GM19397 (cell line): ENCODE results near the gene KIRREL3.

Experiments
- ATAC-seq: cut with Tn5 transposase; IDR thresholded peaks from one replicate; pipeline ENCODE4 v1.9.1; 2021; ENCODE audit warnings: mild to moderate bottlenecking, moderate library complexity; ENCODE audit not compliant: unreplicated experiment

The KIRREL3 gene

GRCh38 chr11:126498281-126498680 lies 502.3 kb downstream of the KIRREL3 start:
- no peak for ATAC-seq

DNA sequence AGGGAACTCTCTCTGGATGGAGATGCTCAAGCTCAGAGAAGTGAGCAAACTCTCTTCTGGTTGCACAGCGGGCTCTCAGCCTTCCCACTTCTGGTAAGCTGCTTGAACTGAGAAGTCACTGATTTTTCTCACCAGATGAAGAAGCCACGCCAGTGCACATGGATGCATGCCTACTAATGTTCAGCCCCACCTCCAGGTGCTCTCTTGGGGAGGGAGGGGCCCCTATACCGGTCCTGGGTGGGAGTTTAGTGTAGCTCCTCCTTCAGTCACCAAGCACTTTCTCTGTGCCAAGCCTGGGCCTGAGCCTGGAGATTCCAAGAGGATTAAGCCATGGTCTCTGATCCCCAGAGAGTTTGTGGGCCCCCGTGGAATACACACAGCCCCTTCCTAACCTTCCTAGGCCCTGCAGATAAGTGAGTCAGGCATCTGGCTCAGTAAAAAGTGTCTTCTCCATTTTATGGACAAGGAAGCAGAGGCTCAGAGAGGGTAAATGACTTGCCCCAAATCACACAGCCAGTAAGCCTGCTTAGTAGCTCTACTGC lies 502.9 kb downstream of the KIRREL3 start:
- ATAC-seq = no peak

- ATAC-seq = no peak
Observed at GRCh38 chr11:126496576-126497337, 503.8 kb downstream of the KIRREL3 start.

- ATAC-seq = no peak
Observed at GRCh38 chr11:126495281-126496220, 505.0 kb downstream of the KIRREL3 start.

DNA sequence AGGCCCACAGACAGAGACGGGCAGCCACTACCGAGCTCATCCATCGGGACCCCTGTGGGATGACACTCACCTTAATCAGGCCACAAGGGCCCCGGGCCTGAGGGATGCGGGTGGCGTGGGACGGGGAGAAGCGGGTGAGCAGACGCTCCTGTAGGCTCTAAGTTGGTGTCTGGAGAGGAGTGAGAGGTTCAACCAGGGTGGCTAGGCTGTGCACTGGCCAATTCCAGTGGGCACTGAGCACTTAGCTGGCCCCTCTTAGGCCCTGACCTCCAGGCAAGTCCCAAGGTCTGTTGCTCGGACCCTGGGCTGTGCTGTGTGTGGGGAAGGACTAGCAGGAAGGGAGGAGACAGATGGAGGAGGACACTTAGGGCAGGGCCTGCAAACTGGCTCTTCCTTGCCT lies 505.7 kb downstream of the KIRREL3 start:
- no peak for ATAC-seq

DNA sequence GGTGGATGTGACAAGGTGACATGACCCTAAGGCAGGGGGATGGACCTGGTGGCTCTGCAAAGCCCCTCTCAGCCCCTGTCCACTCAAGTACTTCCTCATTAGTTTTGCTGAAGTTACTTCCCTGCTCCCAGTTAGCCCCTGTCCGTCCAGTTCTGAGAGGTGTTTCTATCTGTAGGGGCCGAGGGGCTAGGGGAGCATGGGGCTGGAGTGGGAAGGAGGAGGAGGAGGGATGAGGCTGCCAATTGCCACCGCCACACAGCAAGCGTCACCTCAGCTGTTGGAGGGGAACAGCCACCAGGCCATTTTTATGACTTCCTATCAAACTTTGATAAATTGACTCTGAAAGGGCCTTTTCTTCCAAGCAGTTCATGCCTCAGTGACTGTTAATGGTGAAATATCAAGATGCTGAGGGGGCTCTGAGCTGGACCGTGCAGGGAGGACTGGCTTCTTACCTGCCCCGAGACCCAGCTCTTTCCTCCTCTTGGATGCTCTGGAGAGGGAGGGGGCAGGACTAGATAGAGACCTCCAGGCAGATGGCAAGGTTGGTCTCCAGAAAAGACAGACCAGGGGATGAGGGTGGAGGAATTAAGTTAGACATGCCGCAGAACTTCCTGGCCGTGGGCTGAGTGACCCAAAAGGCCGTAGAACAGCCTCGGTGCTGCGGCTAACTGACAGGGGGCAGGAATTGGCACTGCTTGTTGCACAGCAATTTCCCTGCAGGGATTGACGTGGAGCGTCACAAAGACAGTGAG lies 508.1 kb downstream of the KIRREL3 start:
- no peak for ATAC-seq

DNA sequence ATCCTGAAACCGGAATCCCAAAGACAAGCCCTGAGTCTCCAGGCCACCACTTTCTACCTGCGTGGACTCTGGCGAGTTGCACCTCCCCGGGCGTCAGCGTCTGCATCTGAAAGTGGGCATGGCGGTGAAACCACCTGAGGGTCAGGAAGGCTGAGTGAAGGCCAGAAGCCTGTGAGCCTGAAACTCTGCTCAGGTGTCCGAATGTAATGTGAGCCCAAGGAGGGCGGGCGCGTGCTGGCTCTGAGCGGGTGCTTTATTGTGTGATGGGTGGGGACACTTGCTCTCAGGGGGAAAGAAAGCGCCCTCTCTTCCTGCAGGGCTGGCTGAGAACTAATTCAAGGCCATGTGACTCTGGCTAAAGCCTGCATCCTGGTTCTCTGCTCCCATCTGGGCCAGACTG lies 509.5 kb downstream of the KIRREL3 start:
- no peak for ATAC-seq

DNA sequence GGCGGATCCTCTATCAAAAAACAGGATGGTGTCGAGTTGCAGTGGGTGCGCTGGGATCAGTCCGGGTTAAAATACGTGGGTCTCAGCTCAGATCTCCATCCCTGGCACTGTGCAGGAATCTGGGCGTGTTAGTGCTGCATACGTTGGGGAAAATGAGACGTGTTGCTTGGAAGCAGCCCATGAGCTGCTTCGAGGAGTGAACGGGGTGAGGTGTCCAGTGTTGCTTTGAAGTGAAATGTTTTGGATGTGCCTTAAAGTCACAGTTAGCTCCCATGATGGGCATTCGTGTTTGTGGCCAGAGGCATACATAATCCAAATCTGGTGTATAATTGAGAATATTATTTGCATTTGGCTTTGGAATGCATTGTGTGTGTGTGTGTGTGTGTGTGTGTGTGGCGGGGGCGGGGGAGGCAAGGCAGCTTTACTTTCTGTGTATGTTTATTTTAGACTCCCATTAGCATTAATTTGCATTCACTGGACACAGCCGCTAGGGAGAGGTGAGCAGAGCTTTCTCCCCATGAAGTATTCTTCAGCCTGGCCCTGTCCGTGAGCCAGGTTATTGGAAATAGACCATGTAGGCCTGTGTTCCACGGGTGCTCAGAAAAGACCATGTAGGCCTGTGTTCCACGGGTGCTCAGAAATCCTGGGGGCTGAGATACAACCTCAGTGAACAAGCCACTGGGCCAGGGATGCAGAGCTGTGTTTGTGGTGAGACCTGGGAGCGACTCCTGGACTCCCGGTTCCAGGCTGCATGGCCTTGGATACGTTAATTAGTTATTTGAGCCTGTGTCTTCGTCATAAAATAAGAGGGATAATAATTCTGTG lies 510.5 kb downstream of the KIRREL3 start:
- no peak for ATAC-seq

GRCh38 chr11:126488591-126489370 lies 511.8 kb downstream of the KIRREL3 start:
- no peak for ATAC-seq

- no peak for ATAC-seq
Observed at GRCh38 chr11:126487711-126488110, 512.9 kb downstream of the KIRREL3 start.

DNA sequence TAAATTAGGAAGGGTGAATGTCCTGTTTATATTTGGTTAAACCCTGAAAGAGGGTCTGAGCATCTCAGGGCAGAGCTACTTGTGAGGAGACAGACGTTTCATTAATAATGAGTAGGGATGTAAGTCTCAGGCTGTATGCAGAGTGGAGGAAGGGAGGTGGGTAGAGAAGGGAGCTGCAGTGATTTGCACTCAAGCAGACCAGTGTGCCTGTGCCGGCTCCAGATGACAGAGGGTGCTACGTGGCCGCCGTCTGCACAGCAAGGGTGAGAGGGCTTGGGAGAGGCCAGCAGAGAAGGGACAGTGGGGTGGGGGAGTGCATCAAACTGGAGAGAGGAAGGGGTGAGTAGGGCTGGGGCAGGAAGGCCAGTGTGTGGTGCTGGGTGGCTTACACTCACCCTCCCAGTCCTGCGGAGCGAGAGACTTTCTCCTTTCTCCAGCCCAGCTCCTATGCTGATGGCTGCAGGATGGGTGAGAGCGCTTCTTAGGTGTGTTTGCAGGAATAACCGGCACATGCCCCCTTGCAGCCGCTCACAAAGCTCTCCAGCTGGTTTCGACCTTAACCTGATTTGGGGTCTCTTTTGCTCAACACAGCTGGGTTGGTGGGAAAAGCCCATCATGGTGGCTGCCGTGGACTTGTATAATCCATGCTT lies 514.5 kb downstream of the KIRREL3 start:
- no peak for ATAC-seq

DNA sequence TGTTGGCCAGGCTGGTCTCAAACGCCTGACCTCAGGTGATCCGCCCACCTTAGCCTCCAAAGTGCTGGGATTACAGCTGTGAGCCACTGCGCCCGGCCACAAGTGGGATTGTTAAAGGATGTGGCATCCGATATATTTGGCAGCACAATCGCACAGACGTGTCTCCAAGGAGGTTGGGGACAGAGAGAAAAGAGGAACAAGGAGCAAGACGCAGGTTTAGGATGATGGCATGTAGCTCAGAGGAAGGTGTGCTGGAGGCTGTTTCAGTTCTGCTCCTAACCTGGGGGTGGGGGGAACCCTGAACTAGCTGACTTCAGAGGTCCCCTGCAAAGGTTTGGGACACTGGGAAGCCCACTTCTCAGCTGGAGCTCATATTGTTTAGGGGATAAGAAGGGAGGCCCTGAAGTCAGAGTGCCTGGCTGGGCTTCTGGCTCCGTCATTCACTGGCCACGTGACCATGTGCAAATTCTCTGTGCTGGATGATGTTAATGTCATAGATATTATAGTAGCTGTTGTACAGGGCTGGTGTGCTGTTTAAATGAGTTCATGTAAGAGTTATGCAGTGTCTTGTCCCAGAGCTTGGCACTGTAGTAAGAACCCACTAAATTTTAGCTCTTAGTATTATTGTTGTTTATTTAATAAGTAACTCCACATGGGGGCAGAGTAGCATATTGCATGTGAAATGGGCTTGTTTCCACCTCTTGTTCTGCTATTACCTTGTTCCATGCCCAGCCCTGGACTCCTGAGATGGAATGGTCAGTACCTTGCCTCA lies 515.4 kb downstream of the KIRREL3 start:
- ATAC-seq = no peak

GRCh38 chr11:126484266-126484665 lies 516.3 kb downstream of the KIRREL3 start:
- no peak for ATAC-seq

DNA sequence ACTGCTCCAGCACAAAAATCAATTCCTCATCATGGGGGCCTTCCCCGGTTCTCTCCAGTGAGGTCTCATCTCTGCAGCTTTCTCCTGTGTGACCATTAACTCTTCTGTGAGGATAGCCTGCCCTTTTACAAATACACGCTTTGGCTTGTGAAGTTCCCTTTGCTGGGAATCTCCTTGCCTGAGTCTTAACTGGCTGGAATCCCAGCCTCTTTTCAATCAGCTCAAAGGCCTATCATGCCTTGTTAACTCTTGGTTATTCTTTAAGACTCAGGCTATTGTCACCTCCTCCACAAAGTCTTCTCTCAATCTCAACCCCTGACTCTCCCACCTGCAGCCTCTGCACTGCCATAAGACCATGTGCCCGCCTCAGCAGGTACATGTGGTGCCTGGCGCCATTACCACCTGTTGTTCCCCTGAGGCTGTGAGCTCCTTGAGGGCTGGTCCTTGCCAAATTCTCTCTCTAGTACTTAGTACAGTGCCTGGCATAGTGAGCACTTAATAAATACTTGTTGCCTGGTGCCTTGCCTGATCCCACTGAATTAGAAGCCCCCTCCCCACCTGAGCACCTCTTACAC lies 516.9 kb downstream of the KIRREL3 start:
- no peak for ATAC-seq

- no peak for ATAC-seq
Observed at GRCh38 chr11:126482586-126483108, 517.9 kb downstream of the KIRREL3 start.

GRCh38 chr11:126481303-126481680 lies 519.3 kb downstream of the KIRREL3 start:
- ATAC-seq = no peak
